ENCODE results near the gene PYDC1. TPM values are rescaled to one million over a fixed set of nuclear protein-coding genes. Genes with fewer than 3 reads are reported as not detected.

Gene PYDC1
- total RNA-seq, 2 donors from 2014 or later = not detected

DNA sequence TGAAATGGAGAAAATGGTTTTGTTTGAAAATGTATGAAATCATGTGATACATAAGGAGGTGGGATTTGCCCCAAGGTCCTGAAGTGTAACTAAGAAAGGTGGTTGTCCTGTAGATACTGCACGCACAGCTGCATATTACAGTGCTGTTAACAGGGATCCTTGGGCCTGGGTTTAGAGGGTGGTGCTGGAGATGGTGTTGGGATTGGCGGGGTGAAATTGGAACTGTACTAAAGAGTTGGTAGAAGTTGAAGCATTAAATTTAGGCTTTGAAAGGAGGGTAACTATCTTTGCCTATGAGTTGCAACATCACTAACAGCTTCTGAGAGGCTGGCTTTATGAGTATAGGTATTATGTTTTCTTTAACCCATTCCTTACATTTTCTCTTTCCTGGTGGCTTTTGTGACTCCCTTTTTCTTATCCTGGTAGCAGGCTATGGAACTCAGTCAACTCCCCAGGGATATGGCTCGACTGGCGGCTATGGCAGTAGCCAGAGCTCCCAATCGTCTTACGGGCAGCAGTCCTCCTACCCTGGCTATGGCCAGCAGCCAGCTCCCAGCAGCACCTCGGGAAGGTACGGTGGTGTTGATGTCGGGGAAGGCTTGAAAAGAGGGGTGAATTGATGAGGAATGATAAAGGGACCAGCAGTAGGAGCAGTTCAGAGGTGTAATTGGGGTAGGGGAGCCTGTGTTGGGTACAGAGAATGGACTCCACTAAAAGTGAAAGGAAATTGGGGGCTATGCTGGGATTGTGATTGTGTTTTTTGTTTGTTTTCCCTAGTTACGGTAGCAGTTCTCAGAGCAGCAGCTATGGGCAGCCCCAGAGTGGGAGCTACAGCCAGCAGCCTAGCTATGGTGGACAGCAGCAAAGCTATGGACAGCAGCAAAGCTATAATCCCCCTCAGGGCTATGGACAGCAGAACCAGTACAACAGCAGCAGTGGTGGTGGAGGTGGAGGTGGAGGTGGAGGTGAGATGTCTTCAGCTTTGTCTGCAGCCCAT, 33.2 kb downstream of the PYDC1 start:
- intact Hi-C loops (cut with DNase I) = loop anchor here (10.0 kb wide), 1 partner anchor 271 kb away; the partner anchor contains the start of gene ARMC5
- Histone ChIP-seq H3K9ac (ENCODE audit: low read depth in 2 of 2, low read length in 2 of 2) (no peak overlapping the region), H3K4me1 (peaks cover 14% of the 10 kb centered on the region), H3K9me3 (no peaks in the 10 kb centered on the region), H3K36me3 (peaks cover 31% of the 10 kb centered on the region), H3K27me3 (no peaks in the 10 kb centered on the region), H3K27ac (no peak overlapping the region), H3K4me3 (no peak overlapping the region)
- TF ChIP-seq, protein P1, sequence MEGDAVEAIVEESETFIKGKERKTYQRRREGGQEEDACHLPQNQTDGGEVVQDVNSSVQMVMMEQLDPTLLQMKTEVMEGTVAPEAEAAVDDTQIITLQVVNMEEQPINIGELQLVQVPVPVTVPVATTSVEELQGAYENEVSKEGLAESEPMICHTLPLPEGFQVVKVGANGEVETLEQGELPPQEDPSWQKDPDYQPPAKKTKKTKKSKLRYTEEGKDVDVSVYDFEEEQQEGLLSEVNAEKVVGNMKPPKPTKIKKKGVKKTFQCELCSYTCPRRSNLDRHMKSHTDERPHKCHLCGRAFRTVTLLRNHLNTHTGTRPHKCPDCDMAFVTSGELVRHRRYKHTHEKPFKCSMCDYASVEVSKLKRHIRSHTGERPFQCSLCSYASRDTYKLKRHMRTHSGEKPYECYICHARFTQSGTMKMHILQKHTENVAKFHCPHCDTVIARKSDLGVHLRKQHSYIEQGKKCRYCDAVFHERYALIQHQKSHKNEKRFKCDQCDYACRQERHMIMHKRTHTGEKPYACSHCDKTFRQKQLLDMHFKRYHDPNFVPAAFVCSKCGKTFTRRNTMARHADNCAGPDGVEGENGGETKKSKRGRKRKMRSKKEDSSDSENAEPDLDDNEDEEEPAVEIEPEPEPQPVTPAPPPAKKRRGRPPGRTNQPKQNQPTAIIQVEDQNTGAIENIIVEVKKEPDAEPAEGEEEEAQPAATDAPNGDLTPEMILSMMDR (IDR thresholded peaks at IDR 0.05) = no peak
- no peak for DNase-seq

DNA sequence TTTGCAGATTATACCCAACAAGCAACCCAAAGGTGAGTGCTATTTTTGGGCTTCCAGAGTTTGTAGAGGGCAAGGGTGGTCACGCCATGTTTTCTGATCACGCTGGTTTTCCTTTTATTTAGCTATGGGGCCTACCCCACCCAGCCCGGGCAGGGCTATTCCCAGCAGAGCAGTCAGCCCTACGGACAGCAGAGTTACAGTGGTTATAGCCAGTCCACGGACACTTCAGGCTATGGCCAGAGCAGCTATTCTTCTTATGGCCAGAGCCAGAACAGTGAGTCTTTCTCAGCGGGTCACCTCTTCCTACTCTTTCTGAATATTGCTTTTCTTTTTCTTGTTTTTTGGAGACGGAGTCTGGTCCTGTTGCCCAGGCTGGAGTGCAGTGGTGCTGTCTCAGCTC, 34.5 kb downstream of the PYDC1 start:
- Histone ChIP-seq H3K4me1 (peaks cover 14% of the 10 kb centered on the region), H3K4me3 (no peak overlapping the region), H3K27ac (no peak overlapping the region), H3K27me3 (no peaks in the 10 kb centered on the region), H3K9ac (ENCODE audit: low read depth in 2 of 2, low read length in 2 of 2) (no peak overlapping the region), H3K36me3 (peaks cover 24% of the 10 kb centered on the region), H3K9me3 (no peaks in the 10 kb centered on the region)
- intact Hi-C loops (cut with DNase I) = loop anchor here (10.0 kb wide), 1 partner anchor 272 kb away; the partner anchor contains the start of gene ARMC5
- no peak for DNase-seq
- TF ChIP-seq, protein P1 (IDR thresholded peaks at IDR 0.05) = no peak

DNA sequence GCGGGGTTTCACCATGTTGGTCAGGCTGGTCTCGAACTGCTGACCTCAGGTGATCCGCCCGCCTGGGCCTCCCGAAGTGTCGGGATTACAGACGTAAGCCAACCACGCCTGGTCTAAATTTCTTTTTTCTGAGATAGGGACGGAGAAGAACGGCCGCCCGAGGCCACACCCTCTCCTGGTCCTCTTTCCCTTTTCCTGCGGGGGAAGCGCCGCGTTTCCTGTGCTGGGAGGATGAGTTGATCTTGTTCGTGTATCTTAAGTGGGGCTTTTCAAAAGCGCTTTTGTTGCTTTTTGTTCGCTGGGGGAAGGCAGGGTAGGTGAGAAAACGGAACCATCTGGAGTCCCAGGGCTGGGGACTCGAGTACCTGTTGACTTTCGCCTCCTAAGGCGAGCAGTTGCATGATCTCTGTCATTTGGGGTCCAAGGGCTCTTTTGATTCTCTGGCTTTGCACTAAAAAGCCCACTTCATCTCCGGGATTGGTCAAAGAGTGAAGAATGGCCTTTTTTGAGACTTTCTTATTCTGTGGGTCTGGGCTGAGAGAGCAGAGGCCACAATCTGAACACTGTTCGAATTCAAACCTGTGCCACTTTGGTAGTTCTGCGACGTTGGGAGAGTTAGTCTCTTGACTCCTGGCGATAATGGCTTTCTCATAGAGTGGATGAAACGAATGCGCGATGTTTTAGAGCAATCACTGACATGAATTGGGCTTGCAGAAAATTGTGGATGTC, 35.7 kb downstream of the PYDC1 start:
- TF ChIP-seq, protein P1 (IDR thresholded peaks at IDR 0.05) = no peak
- peaks cover 16% of the 10 kb centered on the region for H3K36me3 ChIP-seq

DNA sequence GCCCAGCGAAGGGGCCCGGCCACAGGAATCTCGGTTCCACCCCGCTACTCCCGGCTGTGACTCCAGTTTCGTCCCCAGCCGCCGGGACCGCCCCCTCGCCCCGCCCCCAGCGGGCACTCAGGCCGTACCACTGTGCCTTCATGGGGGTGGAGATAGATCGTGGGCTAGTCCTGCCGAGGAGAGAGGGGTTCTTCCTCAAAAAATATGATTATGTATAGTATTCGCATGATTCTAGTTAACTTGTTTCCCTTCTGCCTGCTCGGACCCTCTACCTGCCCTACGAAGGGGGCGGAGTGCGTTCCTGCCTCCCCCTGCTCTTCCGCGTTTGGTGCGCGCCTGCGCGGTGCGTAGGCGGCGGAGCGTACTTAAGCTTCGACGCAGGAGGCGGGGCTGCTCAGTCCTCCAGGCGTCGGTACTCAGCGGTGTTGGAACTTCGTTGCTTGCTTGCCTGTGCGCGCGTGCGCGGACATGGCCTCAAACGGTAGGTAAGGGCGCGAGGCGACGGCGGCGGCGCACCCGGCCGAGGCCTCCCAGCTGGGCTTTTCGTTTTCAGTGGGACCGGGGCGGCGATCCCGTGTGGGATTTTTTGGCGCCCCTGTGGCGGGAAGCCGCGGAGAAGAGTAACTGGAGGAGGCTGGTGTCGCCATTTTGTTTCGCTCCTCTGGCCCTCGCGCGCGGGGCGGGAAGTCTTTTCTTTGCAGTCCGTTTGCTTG, 37.0 kb downstream of the PYDC1 start, which contains the start of gene FUS:
Gene FUS, plus strand, starts transcription at position 393 of the 713 bp plus-strand sequence. Its CDS starts 76 bp downstream, at position 469.
- peak within 1 kb of the TSS; percentile 90 to 95 for H3K9ac ChIP-seq (ENCODE audit: low read depth in 2 of 2, low read length in 2 of 2)
- TF ChIP-seq, protein P1 (IDR thresholded peaks at IDR 0.05) = no peak
- intact Hi-C loops (cut with DNase I) = loop anchor here (10.0 kb wide), 1 partner anchor 275 kb away; the partner anchor contains the start of gene ARMC5
- H3K27me3 ChIP-seq = no peaks in the 10 kb centered on the region
- H3K27ac ChIP-seq = peak within 1 kb of the TSS; percentile 81
- DNase-seq = peak; percentile 93
- H3K4me1 ChIP-seq = peaks cover 14% of the 10 kb centered on the region
- no peaks in the 10 kb centered on the region for H3K9me3 ChIP-seq
- peak within 1 kb of the TSS; percentile 79 for H3K4me3 ChIP-seq
- H3K36me3 ChIP-seq = peaks cover 9% of the 10 kb centered on the region

More for the DNA sequence above, 35.7 kb downstream of the PYDC1 start:
- Histone ChIP-seq H3K27me3 (no peaks in the 10 kb centered on the region), H3K9me3 (no peaks in the 10 kb centered on the region), H3K4me1 (peaks cover 14% of the 10 kb centered on the region), H3K9ac (ENCODE audit: low read depth in 2 of 2, low read length in 2 of 2) (peak overlapping the region; percentile 90 to 95), H3K27ac (peak overlapping the region; percentile 81), H3K4me3 (peak overlapping the region; percentile 79)
- intact Hi-C loops (cut with DNase I) = loop anchor here (10.0 kb wide), 1 partner anchor 274 kb away; the partner anchor contains the start of gene ARMC5
- DNase-seq = peak; percentile 54
